HG03139 (cell line): ENCODE results near the gene MRTFB.
A peak's percentile ranks its signal among the peaks of the same experiment; 100 is the strongest.
"Not testable (repeated sequence)": the region's sequence is repeated elsewhere in the genome, so short reads cannot be mapped to it uniquely, and the experiment has no call there.

Experiments used
- ATAC-seq: cut with Tn5 transposase; IDR thresholded peaks from one replicate; pipeline ENCODE4 v1.9.1; 2021; ENCODE audit not compliant: unreplicated experiment

MRTFB gene

GRCh38 chr16:14181371-14182050, 110.4 kb downstream of the MRTFB start:
- ATAC-seq: no peak

DNA sequence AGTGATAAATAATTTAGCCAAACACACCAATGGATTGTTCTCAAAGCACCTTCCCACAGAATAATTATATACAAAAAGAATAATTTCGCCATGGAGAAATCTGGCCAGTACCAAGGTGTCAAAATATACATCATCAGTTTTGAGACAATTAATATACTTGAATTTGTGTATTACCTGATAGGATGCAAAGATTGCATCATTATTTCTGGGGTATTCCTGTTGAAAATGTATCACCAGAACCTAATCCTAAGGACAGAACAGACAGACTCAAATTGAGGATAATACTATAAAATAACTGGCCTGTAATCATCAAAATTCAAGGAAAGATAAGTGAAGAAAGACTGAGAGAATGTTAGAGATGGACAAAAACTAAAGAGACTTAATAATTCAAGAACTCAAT, 111.9 kb downstream of the MRTFB start:
- ATAC-seq: no peak

DNA sequence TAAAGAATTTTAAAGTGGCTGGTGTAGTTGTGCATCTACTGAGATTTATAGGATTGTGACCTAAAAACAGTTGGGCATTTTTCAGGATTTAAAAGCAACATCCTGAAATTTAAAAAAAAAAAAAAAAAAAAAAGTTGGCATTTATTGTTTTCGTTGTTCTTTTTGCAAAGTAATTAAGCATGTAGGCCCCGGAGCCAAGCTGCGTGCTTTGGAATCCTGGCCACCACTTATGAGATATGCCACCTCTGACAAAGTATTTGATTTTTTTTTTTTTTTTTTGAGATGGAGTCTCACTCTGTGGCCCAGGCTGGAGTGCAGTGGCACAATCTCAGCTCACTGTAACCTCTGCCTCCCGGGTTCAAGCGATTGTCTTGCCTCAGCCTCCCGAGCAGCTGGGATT, 112.8 kb downstream of the MRTFB start:
- not testable (repeated sequence) for ATAC-seq

DNA sequence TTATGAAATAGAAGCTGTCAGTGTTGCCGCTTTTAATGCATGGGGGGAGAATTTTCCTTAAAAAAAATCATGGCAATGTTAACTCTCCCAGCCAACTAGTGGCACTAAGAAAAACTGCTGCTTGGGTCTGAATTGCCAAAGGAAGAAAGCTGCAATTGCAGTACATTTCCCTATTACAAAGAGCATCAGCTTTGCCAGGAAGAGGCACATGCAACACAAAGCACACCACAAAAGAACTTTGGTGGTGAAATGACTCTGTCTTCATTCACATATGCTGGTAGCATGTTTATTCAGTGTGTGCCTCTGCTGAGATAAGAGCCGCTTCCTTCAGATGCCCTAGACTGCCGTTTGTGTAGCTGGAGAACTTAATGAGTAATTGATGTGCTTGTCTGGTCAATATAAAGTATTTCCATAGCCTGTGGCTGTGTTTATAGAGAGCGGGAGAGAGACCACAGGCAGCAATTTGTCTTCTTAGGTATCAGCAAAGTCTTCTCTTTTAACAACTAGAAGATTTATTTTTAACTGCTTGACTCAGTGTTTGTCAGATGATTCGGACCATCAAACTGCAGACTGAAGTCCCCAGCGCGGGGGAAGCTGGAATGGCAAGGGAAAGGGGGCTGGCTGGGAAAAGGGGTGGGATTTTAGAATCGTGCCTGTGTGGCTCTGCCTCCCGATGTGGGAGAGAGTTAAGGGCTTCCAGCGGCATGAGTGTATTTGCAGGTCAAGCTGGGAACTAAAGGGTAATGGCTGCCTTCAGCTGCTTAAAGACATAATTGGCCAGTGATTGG, 115.1 kb downstream of the MRTFB start:
- ATAC-seq: no peak

DNA sequence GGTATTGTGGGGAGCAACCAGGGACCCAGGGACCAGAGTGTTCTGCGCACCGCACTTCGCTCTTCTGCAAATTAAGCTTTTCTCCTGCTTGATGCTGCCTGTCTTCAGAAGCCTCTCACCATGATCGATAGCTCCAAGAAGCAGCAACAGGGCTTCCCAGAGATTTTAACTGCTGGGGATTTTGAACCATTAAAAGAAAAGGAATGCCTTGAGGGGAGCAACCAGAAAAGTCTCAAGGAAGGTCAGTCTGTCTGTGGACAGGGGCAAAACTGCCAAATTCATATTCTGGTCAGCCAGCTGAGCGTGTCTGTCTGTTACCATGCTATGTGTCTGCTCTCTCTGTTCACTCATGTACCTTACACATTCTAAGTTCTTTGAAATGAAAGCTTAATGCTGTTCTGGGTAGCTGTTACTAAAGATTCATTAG, 115.7 kb downstream of the MRTFB start:
- no peak for ATAC-seq

DNA sequence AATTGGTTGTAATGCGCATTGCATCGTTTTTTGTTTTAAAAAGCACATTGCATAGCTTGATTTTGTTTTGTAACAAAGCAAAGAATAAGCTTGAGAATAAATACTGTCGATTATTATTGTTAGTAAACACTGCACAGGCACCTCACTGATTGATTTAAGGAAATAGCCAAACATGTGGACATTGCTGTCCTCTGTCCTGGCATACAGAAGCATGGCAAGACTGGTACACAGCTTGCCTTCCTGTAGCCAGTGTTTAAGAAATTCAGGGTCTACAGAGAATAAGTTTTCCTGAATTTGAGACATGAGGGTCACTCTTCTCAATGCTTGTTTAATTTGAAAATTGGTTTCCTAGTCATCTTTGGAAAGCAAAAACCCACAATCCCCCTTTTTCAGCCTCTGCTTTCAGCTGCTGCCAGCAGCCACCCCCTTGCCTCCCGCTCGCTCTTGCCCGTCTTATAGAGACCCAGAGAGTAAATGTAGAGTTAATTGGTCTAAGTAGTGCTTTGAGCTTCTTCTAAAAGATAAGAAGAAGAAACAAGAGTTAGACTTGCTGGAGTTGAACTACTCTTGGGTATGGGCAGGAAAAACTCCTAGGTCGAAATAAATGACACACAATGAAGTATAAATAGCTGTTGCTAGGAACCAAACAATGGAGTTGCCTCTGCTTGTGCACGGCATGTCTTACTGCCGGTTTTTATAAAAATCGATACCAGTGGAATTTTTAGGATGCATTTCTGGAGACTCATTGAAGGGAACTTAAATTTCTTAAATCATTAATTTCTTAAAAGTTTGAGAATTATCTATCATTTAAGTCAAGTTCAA, 116.6 kb downstream of the MRTFB start:
- ATAC-seq: no peak

GRCh38 chr16:14193316-14193871, 122.3 kb downstream of the MRTFB start:
- ATAC-seq: peak; percentile 89

DNA sequence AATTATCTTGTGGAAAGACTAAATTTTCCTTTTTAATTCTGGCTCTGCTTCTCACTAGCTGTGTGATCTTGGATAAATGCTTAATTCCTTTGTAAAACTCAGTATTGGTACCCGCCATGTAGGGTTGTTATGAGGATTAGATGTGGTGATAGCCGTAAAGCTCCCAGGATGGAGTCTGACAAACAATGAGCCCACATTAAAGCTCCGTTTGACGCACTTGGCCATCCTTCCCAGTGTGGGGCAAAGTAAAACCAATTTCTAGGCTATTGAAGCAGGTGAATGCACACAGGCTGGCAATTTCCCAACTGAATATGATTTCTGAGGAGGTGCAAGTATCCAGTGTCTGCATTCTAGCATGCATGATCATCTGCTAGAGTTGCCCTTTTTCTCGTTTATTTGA, 123.6 kb downstream of the MRTFB start:
- ATAC-seq: no peak

- no peak for ATAC-seq
Observed at GRCh38 chr16:14196011-14196410, 124.9 kb downstream of the MRTFB start.

DNA sequence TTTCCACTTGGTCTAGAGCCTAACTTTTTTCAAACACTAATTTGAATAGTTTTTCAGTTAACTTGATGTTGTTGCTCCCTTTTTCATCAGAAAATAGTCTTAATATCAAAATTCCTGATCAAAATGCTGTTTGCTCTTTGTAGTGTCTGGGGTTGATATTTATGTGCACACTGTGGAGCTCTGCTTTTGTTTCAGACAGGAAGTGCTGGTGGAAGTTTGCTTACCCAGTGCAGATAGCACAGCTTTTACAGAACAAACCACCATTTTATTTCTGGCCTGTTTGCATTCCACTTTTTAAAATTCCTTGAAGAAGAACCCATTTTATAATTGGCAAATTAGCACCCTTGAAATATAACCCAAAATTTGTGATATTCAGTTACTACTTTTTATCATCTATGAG, 125.4 kb downstream of the MRTFB start:
- no peak for ATAC-seq

GRCh38 chr16:14198012-14198411, 126.9 kb downstream of the MRTFB start:
- ATAC-seq: no peak

- no peak for ATAC-seq
Observed at GRCh38 chr16:14198572-14198971, 127.5 kb downstream of the MRTFB start.

GRCh38 chr16:14199199-14199598, 128.1 kb downstream of the MRTFB start:
- no peak for ATAC-seq

DNA sequence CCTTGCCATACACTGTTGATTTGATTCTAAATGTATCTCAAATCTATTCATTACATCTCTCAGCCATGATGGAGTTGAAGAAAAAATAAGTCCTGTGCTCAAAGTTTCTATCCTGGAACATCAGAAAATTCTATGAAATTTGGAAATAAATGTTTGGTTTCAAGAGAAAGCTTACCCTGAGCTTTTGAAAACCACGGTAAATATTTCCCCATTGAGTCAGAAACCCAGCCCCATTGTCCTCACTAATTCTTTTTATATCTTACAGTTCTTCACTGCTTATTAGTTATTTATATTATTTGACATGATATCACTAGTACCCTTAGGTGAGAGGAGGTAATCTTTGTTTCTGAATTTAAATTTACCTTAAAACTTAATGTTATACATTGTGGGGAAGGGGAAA, 128.5 kb downstream of the MRTFB start:
- no peak for ATAC-seq

GRCh38 chr16:14202095-14202494, 131.0 kb downstream of the MRTFB start:
- ATAC-seq: no peak

DNA sequence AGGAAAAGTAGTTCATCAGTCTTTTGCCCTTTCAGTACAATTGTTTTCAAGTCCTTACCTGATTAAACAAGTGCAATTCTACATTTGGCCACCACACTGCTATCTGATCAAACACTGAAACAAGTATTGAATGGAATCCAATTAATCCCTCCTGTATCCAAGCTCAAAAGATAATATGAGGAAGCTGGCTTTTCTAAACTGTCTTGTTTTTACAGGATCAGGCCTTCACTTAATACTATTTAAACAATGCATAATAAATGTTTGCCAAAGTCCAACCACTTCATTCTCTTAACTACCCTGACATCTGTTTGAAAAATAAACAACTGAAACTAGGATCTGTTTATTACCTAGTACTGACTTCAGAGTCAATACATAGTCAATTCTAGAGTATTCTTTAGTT, 131.6 kb downstream of the MRTFB start:
- ATAC-seq: no peak

GRCh38 chr16:14203166-14203565, 132.0 kb downstream of the MRTFB start:
- ATAC-seq: no peak

DNA sequence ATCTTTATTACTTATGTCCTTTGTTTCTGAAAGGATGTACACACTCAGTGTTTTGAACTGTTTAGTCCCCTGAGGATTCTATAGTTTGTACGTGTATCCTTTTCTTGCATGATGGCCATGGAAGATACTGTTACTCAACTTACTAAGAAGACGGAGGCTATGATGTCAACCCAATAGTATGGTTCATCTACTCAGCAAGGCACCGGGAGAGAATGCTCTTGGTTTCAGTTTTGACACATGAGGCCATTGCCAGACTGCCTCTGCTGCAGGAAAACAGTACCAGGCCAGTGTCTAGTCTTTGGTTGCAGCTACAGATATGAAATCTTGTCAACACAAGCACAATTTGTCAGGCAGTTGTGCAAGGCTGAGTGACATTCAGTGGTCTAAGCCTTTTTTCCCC, 134.5 kb downstream of the MRTFB start:
- no peak for ATAC-seq

DNA sequence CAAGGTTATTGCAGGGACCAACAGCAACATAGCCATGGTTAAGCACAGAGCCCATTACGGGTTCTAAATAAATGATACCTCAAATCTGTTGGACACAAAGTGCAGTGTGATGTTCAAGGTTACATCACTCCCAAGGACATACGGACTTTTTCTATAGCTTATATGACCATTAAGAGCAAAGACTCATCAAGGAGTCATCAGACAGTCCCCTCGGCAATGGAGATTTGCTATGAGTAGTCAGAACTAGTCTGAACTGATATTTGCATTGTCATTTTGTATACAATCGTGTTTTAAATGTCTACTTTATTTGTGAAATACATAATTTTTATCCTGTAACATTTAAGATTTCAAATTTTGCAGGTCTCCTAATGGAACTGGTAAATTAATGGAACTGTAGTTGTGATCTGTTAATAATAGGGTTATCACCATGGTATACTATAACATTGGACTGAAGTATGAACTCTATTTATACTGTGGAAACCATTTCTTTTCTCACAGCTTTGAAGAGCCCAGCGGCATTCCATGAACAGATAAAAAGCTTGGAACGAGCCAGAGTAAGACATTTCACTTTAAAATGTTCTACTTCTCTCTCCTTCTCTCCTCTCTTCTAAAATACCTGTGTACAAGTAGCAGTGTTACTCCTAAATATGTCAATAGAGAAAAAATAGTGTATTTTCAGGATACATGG, 140.9 kb downstream of the MRTFB start:
- no peak for ATAC-seq

DNA sequence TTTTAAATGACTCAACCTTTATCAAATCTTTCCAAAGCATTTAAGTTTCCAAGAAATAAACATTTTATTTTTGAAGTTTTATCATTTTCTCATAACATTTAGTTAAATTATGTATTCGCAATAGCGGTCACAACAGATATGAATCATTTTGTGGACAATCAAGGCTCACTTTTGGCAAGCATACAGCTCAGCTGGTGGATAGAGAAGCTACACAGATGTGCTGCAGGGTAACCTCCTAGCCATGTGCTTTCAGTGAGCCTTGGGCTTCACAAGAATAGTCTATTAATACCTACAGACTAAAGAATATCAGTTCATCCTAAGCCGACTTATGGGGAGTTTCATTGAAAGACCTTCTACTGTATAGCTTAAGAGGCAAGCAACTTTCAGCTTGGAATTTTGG, 144.8 kb downstream of the MRTFB start:
- ATAC-seq: no peak

GRCh38 chr16:14219983-14220382, 148.9 kb downstream of the MRTFB start:
- ATAC-seq: no peak
